HAP-1 (cell line): ENCODE data around the gene SLCO6A1.

Experiments
- DNase-seq, 2 experiments: peaks; one replicate each; pipeline ENCODE4 v3.0.0-alpha.2; 2016 to 2020; ENCODE audit warnings: low spot score in 2 of 2
- H3K27me3 ChIP-seq: fragments of 250-450 bp; sonication (Bioruptor Pico); 2 replicates; pipeline ENCODE4 v1.5.1; 2020; ENCODE audit warnings: low read depth, mild to moderate bottlenecking, moderate library complexity
- H3K36me3 ChIP-seq: fragments of 250-450 bp; sonication (Bioruptor Pico); replicated peaks from 2 replicates; pipeline ENCODE4 v1.5.1; 2020; ENCODE audit warnings: mild to moderate bottlenecking
- H3K4me1 ChIP-seq: fragments of 250-450 bp; sonication (Bioruptor Pico); 2 replicates; pipeline ENCODE4 v1.5.1; 2020; ENCODE audit warnings: mild to moderate bottlenecking
- H3K4me3 ChIP-seq: fragments of 250-450 bp; sonication (Bioruptor Pico); 2 replicates; pipeline ENCODE4 v1.5.1; 2020; ENCODE audit warnings: mild to moderate bottlenecking, moderate library complexity
- H3K9me3 ChIP-seq: fragments of 250-450 bp; sonication (Bioruptor Pico); 2 replicates; pipeline ENCODE4 v1.5.1; 2020; ENCODE audit warnings: mild to moderate bottlenecking, moderate library complexity
- in situ Hi-C: fragments of 300-500 bp; cut with MboI; formaldehyde crosslinking; loops from 3 replicates; pipeline ENCODE4 v1.14.3; 2020; ENCODE audit warnings: low sequenced_read_pairs, inconsistent platforms, mixed read lengths

SLCO6A1 gene

GRCh38 chr5:102414448-102414847 lies 84.4 kb downstream of the SLCO6A1 start:
- Histone ChIP-seq H3K9me3 (no peaks in the 10 kb centered on the region), H3K4me1 (no peaks in the 10 kb centered on the region), H3K27me3 (no peaks in the 10 kb centered on the region), H3K4me3 (no peak overlapping the region), H3K36me3 (no peaks in the 10 kb centered on the region)
- DNase-seq: no peak
- in situ Hi-C loops: no loop called here

- in situ Hi-C loops: no loop called here
- Histone ChIP-seq H3K4me3 (no peak overlapping the region), H3K4me1 (no peaks in the 10 kb centered on the region), H3K36me3 (no peaks in the 10 kb centered on the region), H3K27me3 (no peaks in the 10 kb centered on the region), H3K9me3 (no peaks in the 10 kb centered on the region)
- DNase-seq: no peak
These were observed 110.6 kb downstream of the SLCO6A1 start for GRCh38 chr5:102388235-102388634.

DNA sequence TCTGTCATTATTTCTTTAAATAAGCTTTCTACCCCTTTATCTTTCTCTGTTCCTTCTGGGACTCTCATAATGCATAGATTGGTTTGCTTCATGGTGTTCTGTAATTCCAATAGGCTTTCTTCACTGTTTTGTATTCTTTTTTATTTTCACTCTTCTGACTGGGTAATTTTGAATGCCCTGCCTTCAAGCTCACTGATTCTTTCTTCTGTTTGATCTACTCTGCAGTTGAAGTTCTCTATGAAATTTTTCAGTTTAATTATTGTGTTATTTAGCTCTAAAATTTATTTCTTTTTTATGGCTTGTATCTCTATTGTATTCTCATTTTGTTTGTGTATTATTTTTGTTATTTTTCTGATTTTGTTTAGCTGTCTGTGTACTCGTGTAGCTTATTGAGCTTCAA lies 113.4 kb downstream of the SLCO6A1 start:
- Histone ChIP-seq H3K4me3 (no peak overlapping the region), H3K36me3 (no peaks in the 10 kb centered on the region), H3K27me3 (no peaks in the 10 kb centered on the region; the same call in 1 of the 2 replicates), H3K9me3 (no peaks in the 10 kb centered on the region), H3K4me1 (no peaks in the 10 kb centered on the region)
- in situ Hi-C loops: no loop called here
- no peak for DNase-seq

GRCh38 chr5:102380174-102380573 lies 118.6 kb downstream of the SLCO6A1 start:
- H3K36me3 ChIP-seq: no peaks in the 10 kb centered on the region
- H3K9me3 ChIP-seq: no peaks in the 10 kb centered on the region
- DNase-seq: no peak
- H3K4me1 ChIP-seq: no peaks in the 10 kb centered on the region
- in situ Hi-C loops: no loop called here
- H3K4me3 ChIP-seq: no peak overlapping the region
- H3K27me3 ChIP-seq: no peaks in the 10 kb centered on the region; the same call in 1 of the 2 replicates

DNA sequence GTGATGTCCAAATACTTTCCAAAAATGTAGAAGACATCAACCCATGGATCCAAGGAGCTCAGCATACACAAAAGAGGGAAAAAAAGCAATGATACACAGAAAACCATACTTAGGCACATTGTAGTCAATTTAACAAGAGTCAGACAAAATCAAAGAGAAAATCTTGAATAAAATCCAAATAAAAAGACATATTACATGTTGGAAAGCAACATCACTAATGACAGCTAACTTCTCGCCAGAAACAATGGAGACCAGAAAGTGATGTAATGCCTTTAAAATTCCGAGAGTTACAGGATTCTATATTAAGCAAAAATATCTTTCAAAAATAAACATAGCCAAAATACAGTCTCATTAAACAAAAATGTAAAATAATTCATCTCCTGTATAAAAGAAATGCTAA lies 122.9 kb downstream of the SLCO6A1 start:
- in situ Hi-C loops: no loop called here
- no peaks in the 10 kb centered on the region for H3K9me3 ChIP-seq
- DNase-seq: no peak
- no peak overlapping the region for H3K4me3 ChIP-seq
- H3K36me3 ChIP-seq: no peaks in the 10 kb centered on the region
- no peaks in the 10 kb centered on the region; the same call in 1 of the 2 replicates for H3K27me3 ChIP-seq
- H3K4me1 ChIP-seq: no peaks in the 10 kb centered on the region

GRCh38 chr5:102375272-102375671 lies 123.5 kb downstream of the SLCO6A1 start:
- H3K27me3 ChIP-seq: no peaks in the 10 kb centered on the region
- H3K9me3 ChIP-seq: no peaks in the 10 kb centered on the region
- in situ Hi-C loops: no loop called here
- H3K4me3 ChIP-seq: no peak overlapping the region
- no peak for DNase-seq
- no peaks in the 10 kb centered on the region for H3K36me3 ChIP-seq
- H3K4me1 ChIP-seq: no peaks in the 10 kb centered on the region

DNA sequence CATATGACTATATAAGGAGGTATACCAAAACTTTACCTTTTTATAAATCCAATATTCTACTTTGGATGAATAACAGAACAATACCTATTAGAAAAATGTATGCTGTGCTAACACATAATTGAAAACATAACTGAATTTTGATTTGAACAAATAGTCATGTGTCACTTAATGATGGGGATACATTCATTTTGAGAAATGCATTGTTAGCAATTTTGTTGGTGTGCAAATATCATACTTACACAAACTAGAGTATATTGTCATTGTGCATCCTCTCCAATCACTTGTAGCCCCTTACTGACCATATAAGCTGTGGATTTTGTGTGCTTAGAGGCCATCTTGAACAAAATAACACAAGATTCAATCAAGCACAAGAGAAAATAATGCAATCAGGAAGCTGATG lies 130.4 kb downstream of the SLCO6A1 start:
- H3K27me3 ChIP-seq: no peaks in the 10 kb centered on the region
- DNase-seq: no peak
- no peak overlapping the region for H3K4me3 ChIP-seq
- in situ Hi-C loops: no loop called here
- no peaks in the 10 kb centered on the region for H3K36me3 ChIP-seq
- no peaks in the 10 kb centered on the region for H3K4me1 ChIP-seq
- H3K9me3 ChIP-seq: no peaks in the 10 kb centered on the region

- DNase-seq: peak; percentile 15 to 17
- in situ Hi-C loops: no loop called here
These were observed 157.0 kb downstream of the SLCO6A1 start for GRCh38 chr5:102341681-102342288.

DNA sequence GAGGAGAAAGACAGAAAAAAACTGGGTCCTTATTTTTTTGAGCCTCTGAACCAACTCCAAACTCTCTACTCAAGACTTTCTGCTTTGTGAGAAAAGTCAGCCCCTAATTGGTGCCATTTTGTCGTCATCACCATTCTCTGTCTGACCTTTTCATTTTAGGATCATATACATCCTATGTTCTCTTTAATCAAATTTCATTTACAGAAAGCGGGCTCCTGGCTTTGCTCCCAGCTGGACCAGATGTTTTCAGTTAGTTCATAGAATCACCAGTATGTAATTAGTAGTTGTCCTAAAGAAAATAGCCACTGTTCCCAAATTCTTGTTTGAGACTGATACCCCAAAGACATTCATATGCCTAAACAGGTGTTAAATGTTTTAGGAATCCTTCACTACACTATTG lies 174.1 kb downstream of the SLCO6A1 start:
- Histone ChIP-seq H3K36me3 (no peaks in the 10 kb centered on the region), H3K9me3 (no peaks in the 10 kb centered on the region), H3K27me3 (no peaks in the 10 kb centered on the region), H3K4me3 (no peak overlapping the region), H3K4me1 (no peaks in the 10 kb centered on the region; the same call in 1 of the 2 replicates)
- in situ Hi-C loops: no loop called here
- DNase-seq: no peak

More at GRCh38 chr5:102341681-102342288, 157.0 kb downstream of the SLCO6A1 start:
- Histone ChIP-seq H3K27me3 (no peaks in the 10 kb centered on the region), H3K9me3 (no peaks in the 10 kb centered on the region), H3K4me3 (no peak overlapping the region), H3K36me3 (no peaks in the 10 kb centered on the region), H3K4me1 (no peaks in the 10 kb centered on the region)
